ENCODE results near the gene NT5DC4. TPM values are rescaled to one million over a fixed set of nuclear protein-coding genes. Genes with fewer than 3 reads are reported as not detected.

The NT5DC4 gene
- not detected for polyA plus RNA-seq (2013, experiment 1 of 2; ENCODE audit: insufficient read length)
- not detected for polyA plus RNA-seq (2013, experiment 2 of 2; ENCODE audit: insufficient read length)

GRCh38 chr2:112720785-112721184 is at the start of gene NT5DC4:
TSS of gene NT5DC4 (plus strand) at chr2:112721020. CDS start at chr2:112721080, 60 bp downstream.
- DNase-seq: no peak

GRCh38 chr2:112671801-112672200 is 49.0 kb upstream of the NT5DC4 start:
- no peak for DNase-seq

- DNase-seq: no peak
These were observed 47.8 kb upstream of the NT5DC4 start for GRCh38 chr2:112673008-112673407.

- DNase-seq: no peak
These were observed 46.6 kb upstream of the NT5DC4 start for GRCh38 chr2:112674229-112674628.

- DNase-seq: no peak
These were observed 41.3 kb upstream of the NT5DC4 start for GRCh38 chr2:112679484-112679883.

- DNase-seq: no peak
These were observed 40.1 kb upstream of the NT5DC4 start for GRCh38 chr2:112680666-112681101.

- DNase-seq: no peak
These were observed 38.7 kb upstream of the NT5DC4 start for GRCh38 chr2:112682101-112682500.

GRCh38 chr2:112683550-112684414 is 37.0 kb upstream of the NT5DC4 start:
- no peak for DNase-seq

GRCh38 chr2:112684415-112684775 is 36.4 kb upstream of the NT5DC4 start:
- no peak for DNase-seq

- DNase-seq: no peak
These were observed 35.4 kb upstream of the NT5DC4 start for GRCh38 chr2:112685271-112685884.

GRCh38 chr2:112686348-112687217 is 34.2 kb upstream of the NT5DC4 start:
- DNase-seq: no peak

GRCh38 chr2:112687522-112687921 is 33.3 kb upstream of the NT5DC4 start:
- DNase-seq: no peak

- no peak for DNase-seq
These were observed 32.5 kb upstream of the NT5DC4 start for GRCh38 chr2:112688086-112688880.

GRCh38 chr2:112690853-112691401 is 29.9 kb upstream of the NT5DC4 start:
- peak; percentile 38 for DNase-seq

- no peak for DNase-seq
These were observed 28.9 kb upstream of the NT5DC4 start for GRCh38 chr2:112691881-112692281.

- DNase-seq: peak; percentile 89
These were observed 28.3 kb upstream of the NT5DC4 start for GRCh38 chr2:112692495-112692911.

- no peak for DNase-seq
These were observed 27.9 kb upstream of the NT5DC4 start for GRCh38 chr2:112692918-112693317.

GRCh38 chr2:112693596-112693995 is 27.2 kb upstream of the NT5DC4 start:
- DNase-seq: no peak

- DNase-seq: no peak
These were observed 26.6 kb upstream of the NT5DC4 start for GRCh38 chr2:112694182-112694581.

GRCh38 chr2:112698834-112699515 is 21.8 kb upstream of the NT5DC4 start:
- DNase-seq: no peak
